ENCODE measurements around the gene SEC14L2. TPM values are rescaled to one million over a fixed set of nuclear protein-coding genes. Genes with fewer than 3 reads are reported as not detected.

Gene SEC14L2
- total RNA-seq, 1 donor from 2014 or later = 13.2 TPM

DNA sequence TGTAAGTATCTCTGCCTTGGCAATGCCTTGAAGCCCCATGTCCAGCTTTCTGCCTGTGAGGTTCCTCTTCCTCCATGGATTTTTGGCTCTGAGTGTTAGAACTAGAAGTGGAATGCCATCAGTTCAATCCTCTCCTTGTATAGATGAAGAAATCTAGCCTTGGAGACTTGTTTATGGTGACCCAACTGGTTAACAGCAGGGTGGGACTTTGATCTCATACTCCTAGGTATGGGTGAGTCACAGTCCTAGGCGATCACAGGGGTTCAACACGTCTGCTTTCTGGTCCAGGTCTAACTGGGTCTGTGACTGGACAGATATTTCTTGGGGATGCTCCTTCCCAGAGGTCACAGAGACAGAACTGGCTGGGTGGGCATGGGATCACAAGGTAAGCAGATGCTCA is 19.6 kb downstream of the SEC14L2 start:
- Mint-ChIP-seq H3K27me3 (no peaks in the 10 kb centered on the region), H3K4me1 (ENCODE audit: low read depth) (peaks cover 45% of the 10 kb centered on the region), H3K9me3 (ENCODE audit: low read depth) (no peaks in the 10 kb centered on the region), H3K4me3 (ENCODE audit: low read depth) (no peak overlapping the region), H3K27ac (peak overlapping the region; percentile 67), H3K36me3 (ENCODE audit: insufficient read depth) (peaks cover 20% of the 10 kb centered on the region)
- DNase-seq (ENCODE audit: low spot score, unreplicated experiment) = no peak
- no peak for TF ChIP-seq CTCF (IDR thresholded peaks at IDR 0.05; ENCODE audit: unreplicated experiment)

DNA sequence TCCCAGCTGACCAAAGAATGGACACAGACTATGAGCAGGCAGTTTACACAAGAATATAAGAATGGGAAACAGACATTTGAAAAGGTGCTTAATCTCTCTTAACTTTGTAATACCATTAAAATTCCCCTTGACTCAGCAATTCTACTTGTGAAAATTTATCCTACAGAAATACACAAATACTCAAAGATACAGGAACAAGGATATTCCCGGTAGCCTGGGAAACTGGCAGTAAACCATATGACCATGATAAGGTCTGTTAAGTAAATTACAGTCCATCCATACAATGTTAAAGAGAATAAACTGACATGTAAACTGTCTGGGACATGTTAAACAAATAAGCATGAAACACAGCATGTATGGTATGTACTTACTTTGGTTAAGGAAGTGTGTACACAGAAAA is 20.0 kb downstream of the SEC14L2 start:
- Mint-ChIP-seq H3K27me3 (no peaks in the 10 kb centered on the region), H3K9me3 (ENCODE audit: low read depth) (no peaks in the 10 kb centered on the region), H3K27ac (peak overlapping the region; percentile 67), H3K4me3 (ENCODE audit: low read depth) (peak overlapping the region; percentile 14), H3K36me3 (ENCODE audit: insufficient read depth) (peaks cover 20% of the 10 kb centered on the region), H3K4me1 (ENCODE audit: low read depth) (peaks cover 50% of the 10 kb centered on the region)
- TF ChIP-seq CTCF (IDR thresholded peaks at IDR 0.05; ENCODE audit: unreplicated experiment) = no peak
- no peak for DNase-seq (ENCODE audit: low spot score, unreplicated experiment)

- Mint-ChIP-seq H3K4me1 (ENCODE audit: low read depth) (peaks cover 65% of the 10 kb centered on the region), H3K9me3 (ENCODE audit: low read depth) (no peaks in the 10 kb centered on the region), H3K27ac (peak overlapping the region; percentile 65), H3K36me3 (ENCODE audit: insufficient read depth) (peaks cover 11% of the 10 kb centered on the region), H3K27me3 (no peaks in the 10 kb centered on the region), H3K4me3 (ENCODE audit: low read depth) (no peak overlapping the region)
- no peak for TF ChIP-seq CTCF (IDR thresholded peaks at IDR 0.05; ENCODE audit: unreplicated experiment)
- DNase-seq (ENCODE audit: low spot score, unreplicated experiment) = no peak
These were observed 23.7 kb downstream of the SEC14L2 start for GRCh38 chr22:30420347-30421125.

GRCh38 chr22:30421695-30422480 is 25.1 kb downstream of the SEC14L2 start:
- peak overlapping the region; percentile 97 for H3K27ac Mint-ChIP-seq

More at GRCh38 chr22:30421695-30422480, 25.1 kb downstream of the SEC14L2 start:
- Mint-ChIP-seq H3K9me3 (ENCODE audit: low read depth) (no peaks in the 10 kb centered on the region), H3K4me3 (ENCODE audit: low read depth) (peak overlapping the region; percentile 85), H3K4me1 (ENCODE audit: low read depth) (peaks cover 61% of the 10 kb centered on the region), H3K36me3 (ENCODE audit: insufficient read depth) (peaks cover 2% of the 10 kb centered on the region), H3K27me3 (no peaks in the 10 kb centered on the region)
- DNase-seq (ENCODE audit: low spot score, unreplicated experiment) = no peak
- no peak for TF ChIP-seq CTCF (IDR thresholded peaks at IDR 0.05; ENCODE audit: unreplicated experiment)

Measured in progenitor cell of endocrine pancreas (in vitro differentiated cells).